ENCODE measurements around the gene GSC.
"Not testable (repeated sequence)": the region's sequence is repeated elsewhere in the genome, so short reads cannot be mapped to it uniquely, and the experiment has no call there.

GSC gene

DNA sequence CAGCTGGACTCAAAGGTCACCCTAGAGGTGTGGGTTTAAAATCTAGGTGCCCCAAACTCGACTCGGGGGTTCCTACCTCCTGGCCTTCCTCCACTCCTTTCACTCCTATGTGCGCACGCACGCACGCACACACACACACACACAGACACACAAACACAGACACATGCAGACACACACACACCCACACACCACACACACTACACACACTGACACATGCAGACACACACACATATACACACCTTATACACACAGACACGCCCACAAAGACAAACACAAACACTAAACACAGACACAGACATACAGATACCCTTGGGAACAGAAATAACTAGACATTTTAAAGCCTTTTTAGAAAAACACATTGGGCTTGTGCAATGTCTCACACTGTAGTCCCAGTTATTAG, 31.8 kb downstream of the GSC start:
- DNase-seq: no peak

DNA sequence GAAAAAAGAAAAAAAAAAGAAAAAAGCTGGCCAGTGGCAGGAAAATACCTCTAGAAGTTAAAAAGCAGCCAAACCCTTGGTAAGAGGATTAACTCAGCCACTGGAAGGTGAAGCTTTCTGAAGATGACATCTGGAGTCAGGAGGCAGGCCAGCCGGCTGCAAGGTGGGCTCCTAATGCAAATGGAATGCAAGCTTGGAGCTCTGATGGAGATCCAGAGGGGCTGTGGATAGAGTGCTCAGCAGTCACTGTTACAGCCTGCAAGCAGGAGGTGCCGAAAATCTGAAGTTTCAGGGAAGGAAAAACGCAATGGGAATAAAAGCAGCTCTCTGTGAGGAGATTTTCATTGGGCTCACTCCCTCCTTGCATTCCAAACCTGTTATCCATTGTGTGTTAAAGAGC, 41.0 kb downstream of the GSC start:
- no peak for DNase-seq

GRCh38 chr14:94728440-94728839, 41.5 kb downstream of the GSC start:
- DNase-seq: not testable (repeated sequence)

DNA sequence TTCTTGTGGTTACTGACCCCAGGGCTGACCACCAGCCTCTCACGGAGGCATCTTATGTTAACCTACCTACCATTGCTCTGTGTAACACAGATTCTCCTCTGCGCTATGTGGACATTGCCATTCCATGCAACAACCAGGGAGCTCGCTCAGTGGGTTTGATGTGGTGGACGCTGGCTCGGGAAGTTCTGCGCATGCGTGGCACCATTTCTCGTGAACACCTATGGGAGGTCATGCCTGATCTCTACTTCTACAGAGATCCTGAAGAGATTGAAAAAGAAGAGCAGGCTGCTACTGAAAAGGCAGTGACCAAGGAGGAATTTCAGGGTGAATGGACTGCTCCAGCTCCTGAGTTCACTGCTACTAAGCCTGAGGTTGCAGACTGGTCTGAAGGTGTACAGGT, 43.3 kb downstream of the GSC start:
- DNase-seq: not testable (repeated sequence)

- DNase-seq: no peak
These were observed 44.9 kb downstream of the GSC start for GRCh38 chr14:94724993-94725392.

- no peak for DNase-seq
These were observed 47.5 kb downstream of the GSC start for GRCh38 chr14:94722397-94722796.
